Measurements from ENCODE around the gene KIF24.
"Not testable (repeated sequence)": the region's sequence is repeated elsewhere in the genome, so short reads cannot be mapped to it uniquely, and the experiment has no call there.

DNA sequence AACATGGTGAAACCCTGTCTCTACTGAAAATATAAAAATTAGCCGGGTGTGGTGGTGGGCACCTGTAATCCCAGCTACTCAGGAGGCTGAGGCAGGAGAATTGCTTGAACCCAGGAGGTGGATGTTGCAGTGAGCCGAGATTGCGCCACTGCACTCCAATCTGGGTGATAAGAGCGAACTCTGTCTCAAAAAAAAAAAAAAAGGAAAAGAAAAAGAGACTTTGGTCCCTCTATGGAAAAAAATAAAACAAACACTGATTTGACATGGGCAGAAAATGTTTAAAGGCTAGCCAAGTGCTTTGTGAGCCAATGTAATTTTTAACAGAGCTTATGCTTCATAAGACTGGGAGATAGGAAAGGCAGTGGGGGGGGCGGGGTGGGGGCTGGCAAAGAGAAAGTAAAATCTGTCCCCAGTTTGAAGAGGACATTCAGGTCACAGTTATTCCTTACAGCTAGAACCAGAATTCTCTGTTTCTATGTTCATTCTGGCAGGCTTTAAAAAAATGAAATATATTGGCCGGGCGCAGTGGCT is 23.1 kb upstream of the KIF24 start:
- TF ChIP-seq, protein P1, sequence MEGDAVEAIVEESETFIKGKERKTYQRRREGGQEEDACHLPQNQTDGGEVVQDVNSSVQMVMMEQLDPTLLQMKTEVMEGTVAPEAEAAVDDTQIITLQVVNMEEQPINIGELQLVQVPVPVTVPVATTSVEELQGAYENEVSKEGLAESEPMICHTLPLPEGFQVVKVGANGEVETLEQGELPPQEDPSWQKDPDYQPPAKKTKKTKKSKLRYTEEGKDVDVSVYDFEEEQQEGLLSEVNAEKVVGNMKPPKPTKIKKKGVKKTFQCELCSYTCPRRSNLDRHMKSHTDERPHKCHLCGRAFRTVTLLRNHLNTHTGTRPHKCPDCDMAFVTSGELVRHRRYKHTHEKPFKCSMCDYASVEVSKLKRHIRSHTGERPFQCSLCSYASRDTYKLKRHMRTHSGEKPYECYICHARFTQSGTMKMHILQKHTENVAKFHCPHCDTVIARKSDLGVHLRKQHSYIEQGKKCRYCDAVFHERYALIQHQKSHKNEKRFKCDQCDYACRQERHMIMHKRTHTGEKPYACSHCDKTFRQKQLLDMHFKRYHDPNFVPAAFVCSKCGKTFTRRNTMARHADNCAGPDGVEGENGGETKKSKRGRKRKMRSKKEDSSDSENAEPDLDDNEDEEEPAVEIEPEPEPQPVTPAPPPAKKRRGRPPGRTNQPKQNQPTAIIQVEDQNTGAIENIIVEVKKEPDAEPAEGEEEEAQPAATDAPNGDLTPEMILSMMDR (IDR thresholded peaks at IDR 0.05): not testable (repeated sequence)
- TF ChIP-seq POLR2AphosphoS5, POLR2A, EP300 (IDR thresholded peaks at IDR 0.05): not testable (repeated sequence)
